A673 (cell line): ENCODE results near the gene ANAPC10. TPM values are rescaled to one million over a fixed set of nuclear protein-coding genes. Genes with fewer than 3 reads are reported as not detected.

Experiments
- BruUV-seq: library from RNA; stranded (reverse); fragments of 400-500 nt; replicated peaks from 2 replicates; lab custom pipeline; 2021; lab: Mats Ljungman, UMichigan
- CTCF ChIA-PET: fragments of 300-600 bp; sonication (Branson Sonifier 250); formaldehyde crosslinking; loops from one replicate; lab custom pipeline; 2022; ENCODE audit warnings: antibody characterized with exemption; lab: Charles Lee
- POLR2A ChIA-PET: fragments of 300-600 bp; sonication (Branson Sonifier 250); formaldehyde crosslinking; loops from one replicate; lab custom pipeline; 2022; ENCODE audit warnings: antibody characterized with exemption; ENCODE audit not compliant: low non-redundant PET; lab: Charles Lee
- DNase-seq: peaks from one replicate; pipeline ENCODE4 v3.0.0-alpha.2; 2015; ENCODE audit warnings: low spot score
- H3K27ac ChIP-seq: fragments of 200-600 bp; sonication (generic); 2 replicates; pipeline ENCODE4 v1.5.1; 2016; ENCODE audit warnings: mixed run types, low read depth, mild to moderate bottlenecking, mixed read lengths, antibody characterized with exemption, low read length; ENCODE audit not compliant: poor library complexity, severe bottlenecking
- H3K27me3 ChIP-seq: fragments of 200-600 bp; sonication (generic); replicated peaks from 2 replicates; pipeline ENCODE4 v1.6.1; 2017; ENCODE audit warnings: mixed run types, low read depth, mild to moderate bottlenecking, mixed read lengths, antibody characterized with exemption, low read length; ENCODE audit not compliant: insufficient read depth, poor library complexity
- H3K36me3 ChIP-seq: fragments of 200-600 bp; sonication (generic); 2 replicates; pipeline ENCODE4 v1.6.1; 2016; ENCODE audit warnings: mixed run types, mild to moderate bottlenecking, mixed read lengths, antibody characterized with exemption, low read length; ENCODE audit not compliant: insufficient read depth, poor library complexity, severe bottlenecking
- H3K4me1 ChIP-seq: fragments of 200-600 bp; sonication (generic); 2 replicates; pipeline ENCODE4 v1.6.1; 2017; ENCODE audit warnings: mixed run types, mild to moderate bottlenecking, mixed read lengths, antibody characterized with exemption, low read length; ENCODE audit not compliant: insufficient read depth, poor library complexity, severe bottlenecking
- H3K4me3 ChIP-seq: fragments of 200-600 bp; sonication (generic); 2 replicates; pipeline ENCODE4 v1.5.1; 2016; ENCODE audit warnings: low read depth, mixed run types, mild to moderate bottlenecking, mixed read lengths, low read length; ENCODE audit not compliant: poor library complexity, severe bottlenecking
- H3K9me3 ChIP-seq: fragments of 200-600 bp; sonication (generic); 2 replicates; pipeline ENCODE4 v1.6.1; 2016; ENCODE audit warnings: mixed run types, low read depth, mild to moderate bottlenecking, mixed read lengths, antibody characterized with exemption, low read length; ENCODE audit not compliant: poor library complexity, severe bottlenecking
- EZH2 ChIP-seq: fragments of 200-600 bp; sonication (generic); IDR thresholded peaks from 2 replicates; pipeline ENCODE4 v1.6.1; 2017; ENCODE audit warnings: borderline replicate concordance, low read depth, mild to moderate bottlenecking, mixed read lengths, antibody characterized with exemption, low read length; ENCODE audit not compliant: poor library complexity, severe bottlenecking
- intact Hi-C: fragments of 100-400 bp; cut with micrococcal nuclease; formaldehyde crosslinking; loops from one replicate; pipeline ENCODE4 v1.10.0; 2022; ENCODE audit not compliant: unreplicated experiment
- total RNA-seq: library from RNA; stranded (reverse); gene quantifications from 2 replicates; pipeline ENCODE4 v1.2.3, GENCODE V29; 2021
- TF ChIP-seq, protein P1 (sequence below): fragments of 300-800, 200-600 bp; sonication (generic); conservative IDR thresholded peaks from 2 replicates; pipeline ENCODE4 v1.5.1; 2017; ENCODE audit warnings: low read depth, mild to moderate bottlenecking, antibody characterized with exemption, low read length, moderate library complexity, mixed read lengths

Gene ANAPC10
- total RNA-seq, 1 experiment from 2014 or later: 30.5 TPM

DNA sequence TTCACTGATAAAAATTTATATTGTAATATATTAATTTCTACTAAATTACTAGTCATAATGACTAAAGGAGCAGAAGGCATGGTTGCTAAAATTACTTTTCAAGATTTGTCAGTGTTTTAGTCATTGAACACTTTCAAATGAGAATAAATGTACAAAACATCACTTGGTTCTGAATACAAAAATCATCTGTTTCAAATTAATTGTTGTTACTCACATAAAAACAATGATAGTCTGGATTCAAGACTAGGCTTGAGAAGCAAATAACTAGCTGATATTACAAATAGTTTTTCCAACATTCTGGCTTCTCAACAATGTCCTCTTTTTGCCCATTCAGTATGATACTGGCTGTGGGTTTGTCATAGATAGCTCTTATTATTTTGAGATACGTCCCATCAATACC lies 112.5 kb downstream of the ANAPC10 start:
- Histone ChIP-seq H3K9me3 (no peaks in the 10 kb centered on the region), H3K4me1 (no peaks in the 10 kb centered on the region), H3K4me3 (no peak overlapping the region), H3K36me3 (no peaks in the 10 kb centered on the region), H3K27ac (no peak overlapping the region), H3K27me3 (no peaks in the 10 kb centered on the region)
- intact Hi-C loops: no loop called here
- POLR2A ChIA-PET: no interaction called here
- CTCF ChIA-PET: no interaction called here
- no peak for DNase-seq
- TF ChIP-seq EZH2: no peak
- TF ChIP-seq, protein P1, sequence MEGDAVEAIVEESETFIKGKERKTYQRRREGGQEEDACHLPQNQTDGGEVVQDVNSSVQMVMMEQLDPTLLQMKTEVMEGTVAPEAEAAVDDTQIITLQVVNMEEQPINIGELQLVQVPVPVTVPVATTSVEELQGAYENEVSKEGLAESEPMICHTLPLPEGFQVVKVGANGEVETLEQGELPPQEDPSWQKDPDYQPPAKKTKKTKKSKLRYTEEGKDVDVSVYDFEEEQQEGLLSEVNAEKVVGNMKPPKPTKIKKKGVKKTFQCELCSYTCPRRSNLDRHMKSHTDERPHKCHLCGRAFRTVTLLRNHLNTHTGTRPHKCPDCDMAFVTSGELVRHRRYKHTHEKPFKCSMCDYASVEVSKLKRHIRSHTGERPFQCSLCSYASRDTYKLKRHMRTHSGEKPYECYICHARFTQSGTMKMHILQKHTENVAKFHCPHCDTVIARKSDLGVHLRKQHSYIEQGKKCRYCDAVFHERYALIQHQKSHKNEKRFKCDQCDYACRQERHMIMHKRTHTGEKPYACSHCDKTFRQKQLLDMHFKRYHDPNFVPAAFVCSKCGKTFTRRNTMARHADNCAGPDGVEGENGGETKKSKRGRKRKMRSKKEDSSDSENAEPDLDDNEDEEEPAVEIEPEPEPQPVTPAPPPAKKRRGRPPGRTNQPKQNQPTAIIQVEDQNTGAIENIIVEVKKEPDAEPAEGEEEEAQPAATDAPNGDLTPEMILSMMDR: no peak
- BruUV-seq: no TSS peak

- ChIA-PET POLR2A (no interaction called here), CTCF (no interaction called here)
- intact Hi-C loops: no loop called here
- DNase-seq: no peak
- no TSS peak for BruUV-seq
- no peak for TF ChIP-seq EZH2
- TF ChIP-seq, protein P1: no peak
- Histone ChIP-seq H3K27me3 (no peaks in the 10 kb centered on the region), H3K36me3 (no peaks in the 10 kb centered on the region), H3K27ac (no peak overlapping the region), H3K4me3 (no peak overlapping the region), H3K9me3 (peaks cover 2% of the 10 kb centered on the region), H3K4me1 (no peaks in the 10 kb centered on the region)
Measured at GRCh38 chr4:144985014-144985413, 113.0 kb downstream of the ANAPC10 start.

DNA sequence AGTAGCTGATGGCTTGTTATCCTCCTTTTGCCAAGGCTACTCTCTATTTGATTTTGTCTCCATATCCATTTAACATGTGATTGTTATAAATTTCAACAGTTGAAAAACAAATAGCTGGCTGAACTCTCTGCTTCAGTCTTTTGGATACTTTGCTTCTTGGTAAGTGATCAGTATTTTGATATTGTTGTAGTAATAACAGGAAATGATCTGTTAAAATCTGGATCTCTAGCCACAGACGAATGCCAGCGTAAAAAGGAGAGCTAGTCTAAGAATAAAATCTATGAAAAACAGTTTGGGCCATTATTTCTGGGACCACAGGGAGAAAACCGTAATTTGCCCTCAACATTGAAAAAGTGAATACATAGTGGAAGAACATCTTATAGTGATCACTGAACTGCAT lies 113.8 kb downstream of the ANAPC10 start:
- DNase-seq: no peak
- H3K36me3 ChIP-seq: no peaks in the 10 kb centered on the region
- H3K27ac ChIP-seq: no peak overlapping the region
- TF ChIP-seq EZH2: no peak
- TF ChIP-seq, protein P1: no peak
- H3K4me3 ChIP-seq: no peak overlapping the region
- intact Hi-C loops: no loop called here
- H3K9me3 ChIP-seq: peaks cover 5% of the 10 kb centered on the region
- BruUV-seq: no TSS peak
- ChIA-PET CTCF (no interaction called here), POLR2A (no interaction called here)
- H3K4me1 ChIP-seq: no peaks in the 10 kb centered on the region
- no peaks in the 10 kb centered on the region for H3K27me3 ChIP-seq
